ENCODE measurements around the gene FGD4. TPM values are rescaled to one million over a fixed set of nuclear protein-coding genes. Genes with fewer than 3 reads are reported as not detected.

FGD4 gene
- total RNA-seq, 1 experiment from 2014 or later, result 54.3 TPM

DNA sequence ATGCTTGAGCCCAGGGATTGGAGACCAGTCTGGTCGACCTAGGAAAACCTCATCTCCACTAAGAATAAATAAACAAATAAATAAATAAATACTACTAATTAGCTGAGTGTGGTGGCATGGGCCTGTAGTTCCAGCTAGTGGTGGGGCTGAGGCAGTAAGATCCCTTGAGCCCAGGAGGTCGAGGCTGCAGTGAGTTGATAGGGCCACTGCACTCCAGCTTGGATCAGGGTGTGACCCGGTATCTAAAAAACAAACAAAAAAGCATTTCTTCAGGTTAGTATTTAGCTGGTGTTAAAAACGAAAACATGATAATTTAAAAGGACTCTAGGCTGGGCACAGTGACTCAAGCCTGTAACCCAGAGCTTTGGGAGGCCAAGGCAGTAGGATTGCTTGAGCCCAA lies 1.2 kb upstream of the FGD4 start:
- H3K4me3 Mint-ChIP-seq, result peak overlapping the region; percentile 72 to 85
- DNase-seq, result no peak

More for the DNA sequence above, 1.2 kb upstream of the FGD4 start:
- Histone ChIP-seq H3K56ac (ENCODE audit: insufficient read length, low read depth, low read length) (no peak overlapping the region), H3K4me1 (ENCODE audit: insufficient read depth, low read length) (peaks cover 4% of the 10 kb centered on the region; the same call in 1 of the 2 replicates), H2BK15ac (ENCODE audit: low read depth, low read length) (no peak overlapping the region), H3K9me3 (ENCODE audit: control insufficient read depth, low read depth, low read length) (no peaks in the 10 kb centered on the region), H3K9ac (ENCODE audit: extremely low read depth, insufficient read length, low read length) (no peak overlapping the region), H3K14ac (ENCODE audit: insufficient read depth, low read length) (no peak overlapping the region), H4K20me1 (ENCODE audit: control insufficient read depth, insufficient read depth, insufficient read length) (no peaks in the 10 kb centered on the region), H2AFZ (ENCODE audit: low read length) (no peak overlapping the region), H3K27ac (ENCODE audit: insufficient read length, low read depth, low read length) (no peak overlapping the region), H3K4ac (ENCODE audit: low read depth, low read length) (no peak overlapping the region), H2BK20ac (ENCODE audit: low read depth, low read length, poor library complexity, severe bottlenecking) (no peak overlapping the region), H2BK12ac (ENCODE audit: insufficient read length, low read depth, low read length) (no peak overlapping the region), H4K5ac (ENCODE audit: insufficient read length, low read depth, low read length) (no peak overlapping the region), H3K23me2 (ENCODE audit: insufficient read length, low read depth, low read length, poor library complexity, severe bottlenecking) (peaks cover 5% of the 10 kb centered on the region), H3K27me3 (ENCODE audit: insufficient read depth, low read length) (no peaks in the 10 kb centered on the region), H3K23ac (ENCODE audit: insufficient read length, low read depth, low read length) (no peak overlapping the region), H3K79me1 (ENCODE audit: insufficient read depth, low read depth, low read length, poor library complexity, severe bottlenecking) (no peaks in the 10 kb centered on the region), H3K18ac (ENCODE audit: insufficient read length, low read depth, low read length) (no peak overlapping the region), H3T11ph (ENCODE audit: low read length) (no peak overlapping the region), H3K4me2 (ENCODE audit: insufficient read depth, insufficient read length, low read length) (peak overlapping the region; percentile 98), H2BK120ac (ENCODE audit: low read depth, low read length, poor library complexity, severe bottlenecking) (no peak overlapping the region), H3K79me2 (ENCODE audit: insufficient read depth, low read length) (peaks cover 16% of the 10 kb centered on the region; the same call in 1 of the 2 replicates), H2AK5ac (ENCODE audit: insufficient read length, low read length) (no peak overlapping the region), H2BK5ac (ENCODE audit: insufficient read length, low read length) (no peak overlapping the region), H4K91ac (ENCODE audit: insufficient read length, low read depth, low read length) (no peak overlapping the region), H4K8ac (replicated peaks; ENCODE audit: insufficient read length, low read depth, low read length) (no peak overlapping the region)
- TF ChIP-seq, protein P1, sequence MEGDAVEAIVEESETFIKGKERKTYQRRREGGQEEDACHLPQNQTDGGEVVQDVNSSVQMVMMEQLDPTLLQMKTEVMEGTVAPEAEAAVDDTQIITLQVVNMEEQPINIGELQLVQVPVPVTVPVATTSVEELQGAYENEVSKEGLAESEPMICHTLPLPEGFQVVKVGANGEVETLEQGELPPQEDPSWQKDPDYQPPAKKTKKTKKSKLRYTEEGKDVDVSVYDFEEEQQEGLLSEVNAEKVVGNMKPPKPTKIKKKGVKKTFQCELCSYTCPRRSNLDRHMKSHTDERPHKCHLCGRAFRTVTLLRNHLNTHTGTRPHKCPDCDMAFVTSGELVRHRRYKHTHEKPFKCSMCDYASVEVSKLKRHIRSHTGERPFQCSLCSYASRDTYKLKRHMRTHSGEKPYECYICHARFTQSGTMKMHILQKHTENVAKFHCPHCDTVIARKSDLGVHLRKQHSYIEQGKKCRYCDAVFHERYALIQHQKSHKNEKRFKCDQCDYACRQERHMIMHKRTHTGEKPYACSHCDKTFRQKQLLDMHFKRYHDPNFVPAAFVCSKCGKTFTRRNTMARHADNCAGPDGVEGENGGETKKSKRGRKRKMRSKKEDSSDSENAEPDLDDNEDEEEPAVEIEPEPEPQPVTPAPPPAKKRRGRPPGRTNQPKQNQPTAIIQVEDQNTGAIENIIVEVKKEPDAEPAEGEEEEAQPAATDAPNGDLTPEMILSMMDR (conservative IDR thresholded peaks at IDR 0.05), result no peak
- no CpG with 5 or more reads among the region's 4 CpGs for WGBS (ENCODE audit: extremely low coverage, insufficient read length, low lambda C conversion rate)
- H3K9me3 Mint-ChIP-seq, result peaks cover 0 to 2% of the 10 kb centered on the region in 2 experiments; a peak in 2 of 5 replicates
- H3K27me3 Mint-ChIP-seq (ENCODE audit: low read depth), result no peaks in the 10 kb centered on the region
- peak overlapping the region; percentile 39 to 66 (median 48); a peak in 2 of 7 replicates for H3K27ac Mint-ChIP-seq
- H3K36me3 Mint-ChIP-seq (ENCODE audit: insufficient read depth in 1 of 3, low read depth in 3 of 3), result peaks cover 4 to 26% (median 26%) of the 10 kb centered on the region in 3 experiments; a peak in 6 of 7 replicates
- peaks cover 28 to 43% of the 10 kb centered on the region in 2 experiments for H3K4me1 Mint-ChIP-seq
